GM18519 (cell line): ENCODE measurements around the gene CAMTA1.

Source experiments
- ATAC-seq: cut with Tn5 transposase; IDR thresholded peaks from one replicate; pipeline ENCODE4 v1.9.1; 2021; ENCODE audit warnings: mild to moderate bottlenecking, moderate library complexity; ENCODE audit not compliant: unreplicated experiment, low FRiP score

Gene CAMTA1

DNA sequence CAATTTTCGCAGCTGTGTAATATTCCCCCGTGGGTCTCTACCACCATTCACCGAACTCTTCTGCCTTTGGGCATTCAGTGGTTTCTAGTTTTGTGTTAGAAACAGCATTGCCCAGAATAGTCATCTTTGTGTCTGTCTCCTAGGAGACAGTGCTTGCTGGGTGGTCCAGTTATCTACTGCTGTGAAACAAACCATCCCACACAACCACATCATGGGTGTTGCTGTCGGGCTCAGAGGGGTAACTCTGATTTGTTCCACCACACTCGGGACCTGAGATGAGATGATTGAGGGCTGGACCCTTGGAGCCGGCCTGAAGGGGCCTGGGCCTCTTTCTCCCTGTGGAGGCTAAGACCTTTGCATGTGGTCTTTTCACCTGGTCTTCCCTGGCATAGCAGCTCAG lies 558.6 kb downstream of the CAMTA1 start:
- no peak for ATAC-seq

DNA sequence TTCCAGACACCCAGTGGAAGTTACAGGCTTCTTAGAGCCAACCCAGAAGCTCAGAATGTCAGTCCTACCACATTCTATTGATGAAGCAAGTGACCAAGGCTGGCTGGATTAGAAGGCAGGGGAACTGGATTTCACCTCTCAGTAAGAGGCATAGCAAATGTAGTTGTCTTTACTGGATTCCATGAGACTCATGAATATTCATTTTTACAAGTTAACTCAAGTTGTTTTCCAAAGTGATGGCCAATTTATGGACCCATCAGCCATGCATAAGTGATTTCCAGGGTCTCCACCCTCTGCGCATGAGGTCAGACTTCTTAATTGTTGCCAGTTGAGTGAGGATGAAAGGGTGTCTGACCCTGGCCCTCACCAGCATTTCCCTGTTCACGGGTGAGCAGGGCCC lies 559.0 kb downstream of the CAMTA1 start:
- no peak for ATAC-seq

DNA sequence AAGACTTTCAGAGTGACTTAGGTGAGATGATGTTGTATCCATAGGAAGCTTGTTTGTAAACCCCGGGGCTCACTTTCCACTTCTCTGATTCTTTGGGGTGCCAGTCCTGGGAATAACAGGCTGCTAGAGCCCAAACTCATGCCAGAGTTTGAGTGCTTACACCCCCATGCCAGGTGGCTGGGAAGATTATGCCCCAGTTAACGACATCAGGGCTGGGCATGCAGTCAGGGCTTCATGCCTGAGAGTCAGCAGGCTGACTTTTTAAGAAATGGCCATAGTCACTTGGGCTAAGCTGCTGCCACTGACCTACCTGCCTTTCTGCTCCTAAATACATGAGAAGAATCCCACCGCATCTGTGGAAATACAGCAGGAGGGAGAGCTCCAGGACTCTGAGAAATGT lies 560.3 kb downstream of the CAMTA1 start:
- no peak for ATAC-seq

DNA sequence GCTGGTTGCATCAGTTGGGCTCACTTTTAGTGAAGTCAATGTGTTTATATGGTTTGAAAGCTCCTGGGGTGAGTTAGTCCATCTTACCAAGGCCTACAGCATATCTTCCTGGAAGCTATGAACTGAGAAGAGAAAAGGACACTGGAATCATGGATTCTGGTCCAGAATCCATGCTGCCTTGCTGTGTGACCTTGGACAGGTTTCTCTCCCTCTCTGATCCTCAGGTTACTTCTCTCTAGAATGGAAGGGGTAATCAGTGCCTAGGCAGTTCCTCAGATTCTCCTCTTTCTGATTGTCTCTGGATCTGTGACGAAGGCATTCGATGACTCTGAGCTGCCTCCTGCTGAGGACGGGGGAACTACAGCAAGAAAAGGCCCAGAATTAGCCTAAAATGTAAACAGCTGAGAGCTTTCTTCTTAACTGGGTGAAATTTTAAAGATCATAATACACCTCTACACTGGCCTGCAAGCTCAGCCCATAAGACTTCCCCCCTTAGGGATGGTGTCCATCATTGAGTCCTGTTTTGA lies 560.9 kb downstream of the CAMTA1 start:
- ATAC-seq = no peak

DNA sequence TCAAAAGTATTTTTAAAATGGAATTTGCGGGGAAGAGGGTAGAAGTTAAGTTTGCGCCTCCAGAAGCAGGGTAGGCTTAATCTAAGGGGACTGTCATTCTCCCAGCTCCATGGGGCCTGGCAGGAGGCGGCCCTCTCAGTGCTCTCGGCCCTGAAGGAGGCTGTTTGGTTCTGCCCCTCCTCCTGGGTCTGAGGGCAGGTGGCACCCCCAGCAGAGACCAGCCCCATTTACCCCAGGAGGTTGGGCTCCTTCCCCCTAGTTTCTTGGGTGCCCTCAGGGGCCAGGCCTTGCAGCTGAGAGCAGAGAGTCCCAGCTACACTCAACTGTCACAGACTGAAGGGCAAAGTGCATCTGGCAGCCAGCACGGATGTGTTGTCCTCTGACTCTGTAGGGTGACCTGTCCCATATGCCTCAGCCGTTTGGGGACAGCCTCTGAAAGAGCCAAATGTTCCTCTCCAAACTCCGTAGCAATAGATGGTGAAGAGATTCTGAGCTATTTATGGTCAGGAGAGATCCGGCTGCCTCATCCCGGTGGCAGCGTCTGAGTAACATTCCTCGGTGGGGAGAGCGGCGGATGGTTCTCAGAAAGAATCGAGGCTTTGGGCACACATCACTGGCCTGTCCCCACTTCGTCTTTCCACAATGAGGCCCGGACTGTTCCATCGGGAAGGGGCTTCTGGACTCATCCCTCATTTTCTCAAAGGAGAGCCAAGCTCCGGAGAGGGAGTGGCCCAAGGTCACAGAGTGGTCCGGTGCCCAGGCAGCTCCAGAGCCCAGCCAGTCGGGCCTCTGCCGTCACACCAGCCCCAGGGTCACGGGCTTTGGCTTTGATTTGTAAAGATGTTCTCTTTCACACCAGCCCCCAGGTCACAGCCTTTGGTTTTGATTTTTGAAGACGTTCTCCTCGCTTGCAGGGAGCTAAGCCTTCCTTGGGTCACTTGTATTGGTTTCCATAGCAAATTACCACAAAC lies 561.6 kb downstream of the CAMTA1 start:
- ATAC-seq = no peak

DNA sequence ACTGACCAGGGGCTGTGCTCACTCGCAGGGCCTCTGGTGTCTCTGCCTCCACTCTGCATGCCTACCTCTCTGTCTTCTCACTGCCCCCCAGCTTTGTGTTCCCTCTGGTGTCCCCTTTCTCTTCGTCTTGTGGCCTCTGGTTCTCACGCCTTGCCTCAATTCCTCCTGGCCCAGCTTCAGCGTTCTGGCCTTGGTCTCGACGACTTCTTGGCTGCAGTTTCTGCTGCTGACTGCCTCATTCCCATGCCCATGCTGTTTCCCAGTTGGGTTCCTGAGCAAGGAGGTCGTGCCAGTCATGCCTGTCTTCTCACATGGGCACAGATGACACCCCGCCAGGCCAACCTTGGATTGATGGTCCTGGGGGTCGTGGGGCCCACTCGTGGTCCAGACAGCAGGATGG lies 562.8 kb downstream of the CAMTA1 start:
- no peak for ATAC-seq

DNA sequence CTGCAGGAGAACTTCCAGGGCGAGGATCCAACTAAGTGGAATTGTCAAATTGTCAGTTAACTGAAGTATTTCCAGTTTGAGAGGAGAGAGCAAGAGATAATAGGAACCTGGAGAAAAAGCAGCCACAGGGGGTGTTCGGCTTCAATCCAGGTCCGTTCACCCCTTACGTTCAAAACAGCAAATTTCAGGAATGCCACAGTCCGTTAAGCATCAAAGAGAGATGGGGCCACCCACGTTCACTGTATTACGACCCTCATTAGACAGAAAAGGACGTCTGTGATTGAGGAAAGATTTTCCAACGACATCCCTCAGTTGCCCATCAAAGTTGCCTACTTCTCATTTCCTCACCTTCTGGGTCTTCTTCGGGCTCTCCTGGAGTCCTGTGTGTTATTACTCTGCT lies 563.3 kb downstream of the CAMTA1 start:
- ATAC-seq = no peak

DNA sequence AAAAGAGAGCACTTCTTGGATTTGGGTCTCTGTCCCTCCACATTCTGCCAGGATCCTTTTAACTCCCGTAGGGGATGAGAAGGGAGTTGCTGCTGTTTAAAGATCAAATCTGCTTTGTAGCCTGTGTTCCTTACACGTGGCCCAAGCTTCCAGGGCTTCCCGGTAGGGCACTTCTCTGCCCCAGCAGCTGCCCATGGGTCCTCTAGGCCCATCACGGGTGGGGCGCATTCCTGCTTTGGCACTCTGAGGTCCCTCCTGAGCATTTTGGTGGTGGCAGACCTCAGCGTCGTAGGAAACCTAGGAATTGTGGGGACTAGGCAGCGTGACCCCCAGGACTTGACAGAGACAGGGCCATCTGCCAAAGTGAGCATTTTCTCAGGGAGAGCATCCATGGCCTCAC lies 565.5 kb downstream of the CAMTA1 start:
- no peak for ATAC-seq

DNA sequence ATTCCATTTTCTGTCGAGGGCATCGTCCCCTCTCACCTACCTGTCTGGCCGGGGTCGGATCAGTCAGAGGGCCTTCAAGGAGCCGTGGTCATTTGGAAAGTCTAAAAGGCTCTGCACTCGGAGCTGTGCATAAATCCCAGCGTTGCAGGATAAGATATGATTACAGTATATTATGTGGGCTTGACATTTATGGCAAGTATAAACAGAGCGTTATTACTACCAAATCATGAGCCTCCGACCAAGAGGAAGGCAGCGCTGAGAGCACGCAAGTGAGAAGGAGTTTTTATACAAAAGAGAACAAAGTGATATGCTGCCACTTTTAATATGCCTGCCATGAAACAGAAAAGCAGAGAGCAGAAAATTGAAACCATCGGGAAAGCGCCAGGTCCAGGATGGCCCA lies 566.4 kb downstream of the CAMTA1 start:
- no peak for ATAC-seq

DNA sequence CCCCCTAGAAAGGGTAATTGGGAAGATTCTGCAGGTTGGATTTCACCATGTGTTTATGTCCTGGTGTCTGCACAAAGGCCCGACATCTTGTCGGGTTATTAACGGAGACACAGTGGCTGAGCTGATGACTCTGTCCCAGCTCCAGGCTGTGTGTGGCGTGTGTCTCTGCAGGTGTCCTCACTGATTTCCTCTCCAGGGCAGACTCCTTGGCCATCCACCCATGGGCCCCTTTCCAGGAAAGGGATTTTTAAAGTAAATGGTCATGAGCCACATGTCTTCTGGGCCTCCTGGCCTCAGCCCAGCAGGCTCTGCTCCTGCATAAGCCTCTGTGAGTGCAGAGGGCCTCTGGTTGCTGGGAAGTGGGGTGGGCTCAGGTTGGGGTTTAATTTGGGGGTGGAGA lies 567.1 kb downstream of the CAMTA1 start:
- no peak for ATAC-seq

DNA sequence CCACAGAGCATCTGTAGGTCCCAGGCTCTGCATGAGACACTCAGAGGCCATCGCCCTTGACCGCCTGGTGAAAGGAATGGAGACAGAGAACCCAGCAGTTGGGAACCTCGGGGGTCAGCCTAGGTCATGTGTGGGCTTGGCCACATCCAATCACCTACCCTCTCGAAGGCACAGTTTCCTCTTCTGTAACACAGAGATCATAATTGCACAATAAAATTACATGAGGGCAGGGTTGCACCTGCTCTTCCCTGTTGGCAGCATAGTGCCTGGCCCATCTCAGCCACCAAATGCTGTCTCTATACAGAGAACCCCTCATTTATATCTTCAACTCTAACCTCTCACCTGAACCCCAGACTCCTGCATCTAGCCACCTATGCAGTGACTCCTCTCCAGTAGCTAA lies 567.7 kb downstream of the CAMTA1 start:
- ATAC-seq = no peak

DNA sequence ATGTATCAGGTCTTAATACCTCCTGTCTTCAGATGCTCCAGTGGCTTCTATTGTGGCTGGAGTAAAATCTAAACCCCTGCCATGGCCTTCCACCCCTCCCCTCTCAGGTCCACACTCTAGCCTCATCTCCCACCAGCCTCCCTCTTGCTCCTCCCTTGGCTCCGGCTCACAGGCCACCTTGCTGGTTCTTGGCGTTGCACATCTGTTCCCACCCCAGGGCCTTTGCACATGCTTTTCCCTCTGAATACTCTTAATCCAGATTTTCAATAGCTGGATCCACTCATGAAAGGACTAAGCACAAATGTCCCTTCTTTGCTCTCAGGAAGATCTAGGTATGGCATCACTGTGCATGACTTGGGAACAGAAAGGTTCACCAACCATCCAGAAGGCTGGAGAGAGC lies 570.4 kb downstream of the CAMTA1 start:
- no peak for ATAC-seq

DNA sequence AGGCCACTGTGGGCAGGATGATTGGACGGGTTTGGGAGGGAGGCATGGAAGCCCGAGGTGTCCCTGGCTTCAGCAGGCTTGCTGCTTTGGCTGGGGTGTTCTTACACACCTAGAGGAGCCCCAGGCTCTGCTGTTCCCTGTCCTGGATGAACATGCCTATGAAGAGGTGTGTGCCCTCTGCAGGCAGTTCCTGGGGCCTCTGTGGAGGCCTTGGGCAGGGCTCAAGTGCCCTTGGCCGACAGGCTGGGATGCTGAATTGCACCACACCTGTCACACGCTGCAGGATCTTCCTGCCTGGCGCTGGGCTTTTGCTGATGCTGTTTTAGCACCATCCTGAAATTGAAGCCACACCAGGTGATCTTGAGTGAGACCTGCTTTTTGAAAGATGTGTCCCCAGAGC lies 570.8 kb downstream of the CAMTA1 start:
- no peak for ATAC-seq

DNA sequence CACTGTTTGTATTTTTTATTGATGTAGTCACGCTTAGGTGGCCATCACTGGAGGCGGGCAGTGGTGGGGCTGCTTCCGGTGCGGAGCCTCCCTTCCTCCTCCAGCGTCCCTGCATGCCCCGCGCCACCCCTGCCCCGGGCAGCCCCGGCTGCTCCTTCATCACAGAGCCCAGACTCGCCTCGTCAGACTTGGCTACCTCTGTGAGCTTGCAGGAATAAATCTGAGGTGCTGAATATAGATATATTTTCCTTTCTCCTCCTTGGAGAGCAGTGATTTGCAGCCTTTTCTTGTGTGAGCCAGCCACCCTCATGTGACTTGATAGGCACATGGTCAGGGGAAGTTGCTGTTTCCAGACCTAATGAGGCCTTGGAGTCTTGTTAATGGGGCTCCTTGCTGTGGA lies 573.2 kb downstream of the CAMTA1 start:
- no peak for ATAC-seq

DNA sequence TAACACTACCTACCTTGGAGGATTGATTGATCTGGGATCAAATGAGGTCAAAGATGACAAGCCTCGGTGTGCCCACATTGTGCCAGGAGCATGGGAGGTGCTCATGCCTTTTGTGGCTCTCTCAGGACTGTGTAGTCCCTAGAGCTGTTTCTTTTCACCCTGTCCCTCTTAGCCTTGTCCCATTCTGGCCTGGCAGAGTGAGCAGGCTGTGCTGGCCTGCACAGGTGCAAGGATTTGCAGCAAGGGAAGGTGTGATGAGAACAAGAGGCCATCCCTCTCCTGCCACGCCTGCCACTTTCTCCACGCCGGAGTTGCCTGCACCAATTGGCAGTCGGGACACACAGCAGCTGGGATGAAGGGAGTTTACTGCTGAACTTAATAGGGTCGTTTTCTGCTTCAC lies 575.3 kb downstream of the CAMTA1 start:
- ATAC-seq = no peak

DNA sequence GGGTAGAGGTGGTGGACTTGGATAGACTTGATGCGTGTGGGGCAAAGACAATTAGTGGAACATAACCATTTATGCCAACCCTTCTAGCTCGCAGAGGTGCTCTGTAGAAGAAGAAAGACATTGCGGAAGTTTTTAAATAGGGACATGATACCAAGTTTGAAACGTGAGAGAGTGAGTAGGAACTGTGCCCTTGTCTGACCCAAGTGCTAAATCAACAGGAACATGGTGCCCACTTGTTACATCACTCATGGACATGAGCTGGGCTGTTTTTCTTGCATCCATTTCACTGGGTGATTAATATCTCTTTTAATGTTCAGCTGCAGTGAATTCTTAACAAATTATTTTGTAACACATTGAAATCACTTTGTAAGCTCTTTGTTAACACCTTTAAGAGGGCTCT lies 577.7 kb downstream of the CAMTA1 start:
- ATAC-seq = no peak

DNA sequence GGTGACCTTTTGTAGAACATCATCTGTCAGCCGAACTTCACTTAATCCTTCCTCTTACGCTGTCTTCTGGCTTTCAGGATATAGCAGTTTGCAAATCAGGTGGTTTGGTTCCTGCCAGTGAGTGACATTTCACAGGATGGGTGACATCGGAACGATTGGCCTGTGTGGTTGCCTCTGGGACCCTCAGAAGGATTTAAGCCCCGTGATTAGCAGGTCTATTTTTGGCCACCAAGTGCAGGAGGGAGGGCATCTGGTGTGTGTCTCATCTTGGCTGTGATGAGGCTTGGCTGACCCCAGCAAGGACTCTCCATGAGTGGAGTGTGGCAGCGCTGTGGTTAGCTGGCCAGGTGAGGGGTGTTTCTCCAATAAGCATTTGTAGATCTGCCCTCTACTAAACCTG lies 578.2 kb downstream of the CAMTA1 start:
- ATAC-seq = no peak

DNA sequence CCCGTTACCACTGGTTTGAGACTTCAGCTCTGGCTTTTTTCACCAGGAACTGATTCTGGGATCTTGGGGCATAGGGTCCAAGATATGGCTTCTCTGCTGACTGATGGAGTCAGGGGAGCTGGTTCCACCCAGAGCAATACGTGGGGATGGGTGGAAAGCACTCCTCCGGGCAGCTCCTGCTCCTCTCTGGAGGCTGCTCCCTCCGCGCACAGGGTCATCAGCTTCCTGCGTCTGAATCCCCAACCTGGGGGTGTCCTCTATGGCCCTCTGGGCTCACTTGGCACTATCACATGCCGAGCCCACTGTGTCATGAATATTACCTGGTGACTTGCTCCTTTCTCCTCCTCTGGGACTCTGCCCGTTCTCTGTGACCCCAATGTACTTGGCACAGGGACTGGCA lies 580.5 kb downstream of the CAMTA1 start:
- ATAC-seq = no peak

DNA sequence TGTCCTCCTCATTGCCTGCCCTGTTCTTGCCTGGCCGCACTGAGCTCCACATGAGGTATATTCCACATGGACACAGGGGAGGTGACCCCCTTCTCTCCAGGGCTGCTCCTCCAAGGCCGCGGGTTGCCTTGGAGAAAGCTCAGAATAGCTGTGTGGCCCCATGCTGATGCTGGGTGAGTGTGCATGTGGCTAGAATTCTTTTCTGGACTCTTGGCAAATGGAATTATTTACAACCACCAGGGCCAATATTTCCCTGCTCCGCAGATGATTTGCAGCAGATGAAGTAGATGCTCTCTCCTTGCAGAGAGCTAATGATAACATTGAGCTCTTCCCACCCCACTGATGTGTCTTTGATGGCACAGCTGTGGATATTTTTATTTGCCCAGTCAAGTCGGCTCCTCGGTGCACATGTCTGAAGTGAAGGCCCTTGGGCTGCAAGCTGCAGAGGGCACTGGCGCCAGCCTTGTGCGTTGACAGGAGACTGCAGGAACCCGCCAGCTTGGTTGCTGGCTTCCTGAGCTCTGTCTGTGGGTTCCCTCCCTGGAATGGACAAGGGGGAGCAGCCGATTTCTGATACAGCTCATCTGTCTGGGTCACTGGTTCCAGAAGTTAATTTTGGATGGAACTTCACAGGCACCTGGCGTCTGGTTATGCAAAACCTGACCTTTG lies 581.2 kb downstream of the CAMTA1 start:
- ATAC-seq = no peak

DNA sequence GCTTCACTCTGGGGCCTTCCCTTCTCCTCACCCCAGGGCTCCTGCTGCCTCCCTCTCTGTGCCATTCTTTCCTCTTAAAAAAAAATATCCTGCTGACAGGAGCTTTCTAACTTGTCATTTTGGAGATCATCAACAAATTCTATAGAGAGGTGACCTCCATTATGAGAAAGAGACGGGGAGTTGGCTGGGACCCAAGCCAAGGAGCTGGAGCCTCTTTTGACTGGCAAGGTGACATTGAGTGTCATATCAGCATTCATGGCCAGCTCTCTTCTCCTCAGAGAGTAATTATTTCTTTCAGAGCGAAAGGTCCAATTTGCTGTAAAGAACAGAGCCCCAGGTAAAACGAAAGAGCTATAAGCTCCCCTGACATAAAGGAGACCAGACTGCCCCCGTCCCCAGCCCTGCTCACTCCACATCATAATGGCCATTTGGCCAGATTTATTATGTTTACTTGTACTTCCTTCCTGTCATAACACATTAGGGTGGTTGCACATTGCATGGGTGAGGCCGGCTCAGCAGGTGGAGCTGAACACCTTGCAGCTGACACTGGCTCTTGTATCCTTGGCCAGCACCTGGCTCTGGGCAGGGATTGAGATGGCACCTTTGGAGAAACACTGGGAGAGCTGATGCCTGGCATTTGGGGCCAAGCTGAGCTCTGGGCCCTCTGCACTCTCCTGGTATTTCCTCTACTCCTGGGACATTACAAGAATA lies 581.9 kb downstream of the CAMTA1 start:
- ATAC-seq = no peak

DNA sequence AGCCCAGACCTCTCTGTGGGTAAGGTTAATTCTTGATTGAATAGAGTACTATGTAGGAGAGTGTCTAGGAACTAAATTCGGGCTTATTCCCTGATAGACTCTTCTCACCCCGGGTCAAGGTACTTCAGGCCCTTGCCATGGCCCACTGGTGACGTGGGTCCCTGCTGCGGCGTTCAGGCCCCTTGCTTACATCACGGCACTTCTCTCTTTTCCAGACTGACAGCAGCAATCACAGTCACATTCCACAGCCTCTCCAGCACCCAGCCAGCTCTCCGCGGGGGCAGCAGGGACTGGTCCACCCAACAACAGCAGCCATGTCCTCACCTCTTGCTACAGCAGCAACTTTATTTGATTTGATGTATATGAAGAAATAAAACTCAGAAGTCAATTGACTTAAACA lies 584.6 kb downstream of the CAMTA1 start:
- no peak for ATAC-seq
